ENCODE results near the gene INHBA. TPM values are rescaled to one million over a fixed set of nuclear protein-coding genes. Genes with fewer than 3 reads are reported as not detected.

INHBA gene
- total RNA-seq, 2 experiments from 2014 or later: not detected

DNA sequence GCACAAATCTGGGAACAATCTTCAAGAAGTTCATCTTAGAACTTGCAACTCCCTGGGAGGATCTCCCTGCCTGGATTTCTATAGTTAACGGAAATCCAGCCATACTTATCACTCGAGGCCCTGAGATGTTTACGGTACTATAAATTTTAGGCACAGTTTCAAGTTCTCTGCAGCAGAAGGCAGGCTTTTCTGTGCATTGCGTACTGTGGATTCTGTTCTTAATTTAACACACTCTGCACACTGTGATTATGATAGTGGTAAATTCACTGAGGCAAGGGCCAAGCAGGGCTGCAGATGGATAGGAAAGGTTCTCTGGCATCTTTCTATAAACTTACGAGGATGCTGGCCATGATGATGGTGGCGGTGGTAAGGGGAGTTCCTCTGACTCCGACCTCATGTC lies 10.6 kb downstream of the INHBA start:
- Mint-ChIP-seq H3K4me3 (no peak overlapping the region), H3K27me3 (peaks cover 5% of the 10 kb centered on the region), H3K9me3 (no peaks in the 10 kb centered on the region), H3K36me3 (ENCODE audit: low read depth) (no peaks in the 10 kb centered on the region), H3K27ac (no peak overlapping the region), H3K4me1 (no peaks in the 10 kb centered on the region)
- POLR2A ChIA-PET: no interaction called here
- CTCF ChIA-PET: no interaction called here
- DNase-seq: no peak

GRCh38 chr7:41691286-41692190 lies 11.4 kb downstream of the INHBA start:
- Mint-ChIP-seq H3K27ac (no peak overlapping the region), H3K36me3 (ENCODE audit: low read depth) (no peaks in the 10 kb centered on the region), H3K9me3 (no peaks in the 10 kb centered on the region), H3K4me3 (no peak overlapping the region), H3K4me1 (no peaks in the 10 kb centered on the region), H3K27me3 (peaks cover 5% of the 10 kb centered on the region)
- ChIA-PET POLR2A (no interaction called here), CTCF (no interaction called here)
- DNase-seq: no peak

GRCh38 chr7:41689815-41690214 lies 13.1 kb downstream of the INHBA start:
- POLR2A ChIA-PET: no interaction called here
- H3K27ac Mint-ChIP-seq: no peak overlapping the region
- no peak for DNase-seq
- CTCF ChIA-PET: no interaction called here
- H3K36me3 Mint-ChIP-seq (ENCODE audit: low read depth): no peaks in the 10 kb centered on the region
- no peaks in the 10 kb centered on the region for H3K9me3 Mint-ChIP-seq
- H3K27me3 Mint-ChIP-seq: no peaks in the 10 kb centered on the region
- H3K4me3 Mint-ChIP-seq: no peak overlapping the region
- no peaks in the 10 kb centered on the region for H3K4me1 Mint-ChIP-seq

GRCh38 chr7:41688906-41689305 lies 14.0 kb downstream of the INHBA start:
- POLR2A ChIA-PET: no interaction called here
- Mint-ChIP-seq H3K9me3 (no peaks in the 10 kb centered on the region), H3K4me1 (no peaks in the 10 kb centered on the region), H3K4me3 (no peak overlapping the region), H3K27ac (no peak overlapping the region), H3K27me3 (no peaks in the 10 kb centered on the region), H3K36me3 (ENCODE audit: low read depth) (no peaks in the 10 kb centered on the region)
- no peak for DNase-seq
- CTCF ChIA-PET: no interaction called here

- H3K4me1 Mint-ChIP-seq: no peaks in the 10 kb centered on the region
- no peaks in the 10 kb centered on the region for H3K36me3 Mint-ChIP-seq (ENCODE audit: low read depth)
- no peak for DNase-seq
- ChIA-PET CTCF (no interaction called here), POLR2A (no interaction called here)
- H3K27ac Mint-ChIP-seq: no peak overlapping the region
- H3K9me3 Mint-ChIP-seq: no peaks in the 10 kb centered on the region
- H3K4me3 Mint-ChIP-seq: no peak overlapping the region
- no peaks in the 10 kb centered on the region for H3K27me3 Mint-ChIP-seq
Observed at GRCh38 chr7:41688012-41688625, 14.8 kb downstream of the INHBA start.

GRCh38 chr7:41685684-41686083 lies 17.2 kb downstream of the INHBA start:
- Mint-ChIP-seq H3K4me3 (no peak overlapping the region), H3K36me3 (ENCODE audit: low read depth) (no peaks in the 10 kb centered on the region), H3K4me1 (no peaks in the 10 kb centered on the region), H3K27ac (no peak overlapping the region), H3K27me3 (no peaks in the 10 kb centered on the region), H3K9me3 (no peaks in the 10 kb centered on the region)
- CTCF ChIA-PET: no interaction called here
- POLR2A ChIA-PET: no interaction called here
- DNase-seq: no peak

DNA sequence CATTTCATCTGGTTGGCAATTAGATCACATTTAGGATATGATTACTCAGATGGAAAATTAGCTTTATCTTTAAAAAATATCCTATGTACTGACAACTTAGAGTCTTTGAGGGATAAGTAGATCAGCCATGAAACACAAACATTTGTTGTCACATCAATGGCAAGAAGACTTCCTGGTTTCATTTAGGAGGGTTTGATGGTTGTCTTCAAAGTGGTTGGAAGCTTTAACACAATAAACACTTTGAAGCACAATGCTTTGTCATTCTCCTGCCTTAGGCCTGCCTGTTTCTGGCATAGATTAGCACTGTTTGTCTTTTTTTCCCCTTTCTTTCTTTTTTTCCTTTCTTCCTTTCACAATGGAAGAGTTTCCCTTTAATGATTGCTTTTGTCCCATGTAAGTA lies 20.5 kb downstream of the INHBA start:
- CTCF ChIA-PET: no interaction called here
- POLR2A ChIA-PET: no interaction called here
- no peak for DNase-seq
- Mint-ChIP-seq H3K9me3 (no peaks in the 10 kb centered on the region), H3K36me3 (ENCODE audit: low read depth) (no peaks in the 10 kb centered on the region), H3K27ac (no peak overlapping the region), H3K4me1 (no peaks in the 10 kb centered on the region), H3K27me3 (no peaks in the 10 kb centered on the region), H3K4me3 (no peak overlapping the region)

GRCh38 chr7:41679566-41679965 lies 23.3 kb downstream of the INHBA start:
- no peak for DNase-seq
- H3K27ac Mint-ChIP-seq: no peak overlapping the region
- POLR2A ChIA-PET: no interaction called here
- H3K4me1 Mint-ChIP-seq: no peaks in the 10 kb centered on the region
- no peaks in the 10 kb centered on the region for H3K9me3 Mint-ChIP-seq
- no peak overlapping the region for H3K4me3 Mint-ChIP-seq
- no peaks in the 10 kb centered on the region for H3K36me3 Mint-ChIP-seq (ENCODE audit: low read depth)
- CTCF ChIA-PET: no interaction called here
- no peaks in the 10 kb centered on the region for H3K27me3 Mint-ChIP-seq

DNA sequence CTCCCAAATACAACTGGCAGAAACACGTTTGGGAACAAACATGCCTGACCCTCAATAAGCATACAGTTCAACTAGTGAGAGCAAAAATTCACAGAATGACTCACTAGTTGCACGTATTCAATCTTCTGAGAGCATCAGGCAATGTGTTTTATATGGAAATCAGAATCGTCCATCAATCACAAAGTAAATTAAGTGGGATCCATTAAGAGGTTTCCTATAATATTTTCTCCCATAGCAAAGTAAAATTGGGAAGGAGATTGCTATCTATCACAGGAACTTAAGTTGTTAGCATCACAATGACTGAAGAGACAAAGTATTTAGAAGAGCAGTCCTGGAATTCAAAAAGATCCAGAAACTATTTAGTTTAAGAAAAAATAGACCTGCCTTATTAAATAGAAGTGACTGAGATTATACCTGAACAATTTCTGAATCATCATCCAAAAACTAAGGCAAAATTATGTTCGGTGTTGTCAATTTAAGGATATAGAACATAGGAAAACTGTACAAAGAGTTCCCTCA lies 28.3 kb downstream of the INHBA start:
- ChIA-PET POLR2A (no interaction called here), CTCF (no interaction called here)
- Mint-ChIP-seq H3K36me3 (ENCODE audit: low read depth) (no peaks in the 10 kb centered on the region), H3K27ac (no peak overlapping the region), H3K4me1 (no peaks in the 10 kb centered on the region), H3K9me3 (peaks cover 3% of the 10 kb centered on the region), H3K4me3 (no peak overlapping the region), H3K27me3 (no peaks in the 10 kb centered on the region)
- no peak for DNase-seq

GRCh38 chr7:41661596-41661995 lies 41.3 kb downstream of the INHBA start:
- Mint-ChIP-seq H3K9me3 (peaks cover 5% of the 10 kb centered on the region), H3K4me1 (no peaks in the 10 kb centered on the region), H3K27me3 (no peaks in the 10 kb centered on the region), H3K4me3 (no peak overlapping the region), H3K36me3 (ENCODE audit: low read depth) (no peaks in the 10 kb centered on the region), H3K27ac (no peak overlapping the region)
- ChIA-PET POLR2A (no interaction called here), CTCF (no interaction called here)
- no peak for DNase-seq

- no peak for DNase-seq
- Mint-ChIP-seq H3K4me3 (no peak overlapping the region), H3K9me3 (peaks cover 5% of the 10 kb centered on the region), H3K27me3 (no peaks in the 10 kb centered on the region), H3K36me3 (ENCODE audit: low read depth) (no peaks in the 10 kb centered on the region), H3K4me1 (no peaks in the 10 kb centered on the region), H3K27ac (no peak overlapping the region)
- ChIA-PET POLR2A (no interaction called here), CTCF (no interaction called here)
Observed at GRCh38 chr7:41659539-41659938, 43.4 kb downstream of the INHBA start.

- no peaks in the 10 kb centered on the region for H3K36me3 Mint-ChIP-seq (ENCODE audit: low read depth)
- no peak overlapping the region for H3K4me3 Mint-ChIP-seq
- no peaks in the 10 kb centered on the region for H3K27me3 Mint-ChIP-seq
- no peaks in the 10 kb centered on the region for H3K4me1 Mint-ChIP-seq
- no peak for DNase-seq
- CTCF ChIA-PET: no interaction called here
- no peak overlapping the region for H3K27ac Mint-ChIP-seq
- POLR2A ChIA-PET: no interaction called here
- no peaks in the 10 kb centered on the region for H3K9me3 Mint-ChIP-seq
Observed at GRCh38 chr7:41656366-41656765, 46.5 kb downstream of the INHBA start.

- Mint-ChIP-seq H3K4me3 (no peak overlapping the region), H3K27me3 (no peaks in the 10 kb centered on the region), H3K36me3 (ENCODE audit: low read depth) (no peaks in the 10 kb centered on the region), H3K4me1 (no peaks in the 10 kb centered on the region), H3K27ac (no peak overlapping the region), H3K9me3 (no peaks in the 10 kb centered on the region)
- ChIA-PET POLR2A (no interaction called here), CTCF (no interaction called here)
- no peak for DNase-seq
Observed at GRCh38 chr7:41655426-41655825, 47.5 kb downstream of the INHBA start.

- POLR2A ChIA-PET: no interaction called here
- no peaks in the 10 kb centered on the region for H3K4me1 Mint-ChIP-seq
- no peaks in the 10 kb centered on the region for H3K9me3 Mint-ChIP-seq
- H3K27ac Mint-ChIP-seq: no peak overlapping the region
- H3K36me3 Mint-ChIP-seq (ENCODE audit: low read depth): no peaks in the 10 kb centered on the region
- H3K27me3 Mint-ChIP-seq: no peaks in the 10 kb centered on the region
- CTCF ChIA-PET: no interaction called here
- H3K4me3 Mint-ChIP-seq: no peak overlapping the region
- DNase-seq: no peak
Observed at GRCh38 chr7:41652267-41652666, 50.6 kb downstream of the INHBA start.
